D341Med (cell line): ENCODE results near the gene OR10J1.
"Not testable (repeated sequence)": the region's sequence is repeated elsewhere in the genome, so short reads cannot be mapped to it uniquely, and the experiment has no call there.

Experiments used
- DNase-seq: peaks from one replicate; pipeline ENCODE4 v3.0.0; 2012; ENCODE audit warnings: low spot score

Gene OR10J1, protein sequence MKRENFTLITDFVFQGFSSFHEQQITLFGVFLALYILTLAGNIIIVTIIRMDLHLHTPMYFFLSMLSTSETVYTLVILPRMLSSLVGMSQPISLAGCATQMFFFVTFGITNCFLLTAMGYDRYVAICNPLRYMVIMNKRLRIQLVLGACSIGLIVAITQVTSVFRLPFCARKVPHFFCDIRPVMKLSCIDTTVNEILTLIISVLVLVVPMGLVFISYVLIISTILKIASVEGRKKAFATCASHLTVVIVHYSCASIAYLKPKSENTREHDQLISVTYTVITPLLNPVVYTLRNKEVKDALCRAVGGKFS

DNA sequence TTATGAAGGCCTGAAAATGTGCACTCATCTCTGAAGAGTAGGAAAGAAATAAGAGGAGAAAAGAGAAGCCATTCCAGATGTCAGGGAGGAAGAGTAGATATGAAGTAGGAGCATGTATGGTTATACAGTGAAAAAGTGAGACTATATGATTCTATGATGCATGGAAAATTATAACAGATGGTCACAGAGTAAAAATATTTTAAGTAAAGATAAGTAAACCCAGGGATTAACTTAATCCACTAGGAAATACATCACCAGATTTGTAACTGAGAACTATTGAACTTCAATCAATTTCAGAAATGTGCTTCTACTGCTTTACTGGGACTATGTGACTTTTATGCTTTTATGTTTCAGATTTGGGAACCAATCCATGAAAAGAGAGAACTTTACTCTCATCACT, at the start of gene OR10J1:
Gene OR10J1, plus strand, starts transcription at position 301 of the 400 bp plus-strand sequence. Its CDS starts 70 bp downstream, at position 371.
- no peak for DNase-seq

- no peak for DNase-seq
Measured at GRCh38 chr1:159406821-159407220, 32.7 kb upstream of the OR10J1 start.

- DNase-seq = no peak
Measured at GRCh38 chr1:159408862-159409400, 30.6 kb upstream of the OR10J1 start.

DNA sequence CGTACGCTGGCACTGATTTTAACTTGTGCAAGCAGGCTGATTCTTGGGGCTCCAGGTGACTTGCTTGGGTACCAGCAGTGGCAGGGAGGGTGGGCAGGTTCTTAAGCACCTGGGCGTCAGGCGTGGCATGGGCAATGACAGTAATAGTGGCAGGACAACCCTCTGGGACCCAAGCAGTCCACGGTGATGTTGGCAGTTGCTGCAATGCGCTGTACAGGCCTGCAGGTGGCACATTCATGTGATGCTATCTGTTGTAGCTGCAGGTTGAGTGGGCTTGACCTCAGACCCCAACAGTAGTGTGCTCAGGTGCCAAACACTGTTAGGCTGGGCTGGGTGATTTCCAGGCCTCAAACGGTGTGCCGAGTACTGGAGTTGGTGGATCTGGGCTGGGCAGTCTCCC, 17.7 kb upstream of the OR10J1 start:
- DNase-seq = no peak

DNA sequence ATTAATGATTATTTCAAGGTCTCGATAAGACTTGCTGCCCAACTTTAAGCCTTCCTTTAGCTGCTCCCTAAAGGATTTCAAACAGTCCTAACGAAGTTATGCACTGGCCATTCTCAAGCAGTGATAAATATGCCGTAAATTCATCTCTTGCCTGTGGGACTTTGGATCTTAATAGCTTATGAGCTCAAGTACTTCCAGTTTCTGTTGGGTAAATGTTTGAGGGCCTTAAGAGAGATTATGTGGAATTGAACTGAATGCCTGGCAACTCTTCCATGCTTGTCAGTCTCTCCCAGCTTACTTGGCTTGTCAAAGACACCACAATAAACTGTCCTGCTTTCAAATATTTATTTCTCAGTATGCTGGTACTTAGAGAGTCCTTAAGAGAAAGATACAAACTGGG, 11.0 kb upstream of the OR10J1 start:
- no peak for DNase-seq

GRCh38 chr1:159429074-159429861, 10.3 kb upstream of the OR10J1 start:
- DNase-seq = no peak

- no peak for DNase-seq
Measured at GRCh38 chr1:159430985-159431384, 8.5 kb upstream of the OR10J1 start.

GRCh38 chr1:159431904-159432303, 7.6 kb upstream of the OR10J1 start, which contains the start of gene OR10J4:
OR10J4 (plus strand) TSS chr1:159432204.
- DNase-seq = no peak

- no peak for DNase-seq
Measured at GRCh38 chr1:159436469-159436868, 3.1 kb upstream of the OR10J1 start.

- DNase-seq = no peak
Measured at GRCh38 chr1:159441360-159441759, 1.8 kb downstream of the OR10J1 start.

- DNase-seq = no peak
Measured at GRCh38 chr1:159442428-159442827, 2.9 kb downstream of the OR10J1 start.

DNA sequence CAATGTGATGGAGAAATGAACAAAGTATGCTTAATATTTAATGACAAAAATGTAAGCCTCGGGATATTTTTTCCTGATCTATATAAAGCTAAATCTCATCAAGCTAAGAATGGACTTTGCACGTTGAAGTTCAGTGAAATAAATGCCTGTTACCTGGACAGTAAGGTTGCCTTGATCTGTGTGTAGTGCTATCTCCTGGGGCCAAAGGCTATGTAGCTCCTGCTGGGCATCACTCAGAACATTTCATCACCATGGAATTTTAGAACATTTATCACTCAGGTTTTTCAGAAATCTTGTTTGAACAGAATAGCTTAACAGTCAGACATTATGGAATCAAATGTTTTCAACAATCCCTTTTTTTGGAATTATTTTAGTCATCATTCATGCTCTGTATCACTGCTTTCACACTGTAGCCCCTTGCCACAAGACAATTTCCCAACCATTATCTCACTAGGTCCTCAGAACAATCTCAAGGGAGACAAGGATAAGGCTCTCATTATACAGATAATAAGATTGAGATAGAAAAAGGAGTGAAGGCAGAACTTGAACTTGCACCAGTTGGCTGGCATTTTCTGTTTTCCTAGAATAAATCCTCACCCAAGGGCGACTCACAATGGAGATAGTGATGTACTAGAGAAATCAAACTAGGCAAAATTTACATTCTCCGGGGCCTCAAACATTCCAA, 3.7 kb downstream of the OR10J1 start:
- no peak for DNase-seq

DNA sequence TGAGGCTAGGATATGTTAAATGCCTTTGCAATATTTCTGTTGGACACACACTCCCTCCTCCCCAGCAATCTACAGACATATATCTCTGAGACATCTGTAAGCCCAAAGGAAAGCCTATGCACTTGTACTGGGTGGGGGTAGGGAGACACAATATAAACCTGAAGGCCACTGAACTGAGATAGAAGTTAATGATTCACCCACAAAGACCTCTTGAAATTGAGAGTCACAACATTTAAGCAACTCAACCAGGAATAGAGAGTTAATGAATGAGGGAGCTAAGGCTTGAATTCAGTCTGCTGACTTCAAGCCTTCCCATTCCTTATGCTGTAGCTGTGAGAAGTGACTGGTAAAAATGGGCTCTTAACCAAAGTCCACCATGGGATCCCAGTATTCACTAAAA, 5.0 kb downstream of the OR10J1 start:
- no peak for DNase-seq

DNA sequence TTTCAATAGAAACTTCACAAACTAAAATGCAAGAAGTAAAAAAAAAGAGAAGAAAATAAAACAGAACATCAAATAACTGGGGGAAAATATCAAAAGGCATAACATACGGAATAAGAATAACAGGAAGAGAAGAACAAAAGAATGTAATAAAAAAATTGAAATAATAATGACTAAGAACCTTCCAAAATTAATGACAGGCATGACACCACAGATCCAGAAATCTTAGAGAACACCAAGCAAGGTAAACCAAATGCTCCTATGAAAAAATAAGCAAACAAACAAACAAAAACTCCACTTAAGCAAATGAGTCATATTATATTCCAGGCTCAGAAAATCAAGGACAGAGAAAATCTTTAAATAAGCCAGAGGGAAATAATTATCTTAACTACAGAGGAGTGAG, 8.7 kb downstream of the OR10J1 start:
- DNase-seq = no peak

DNA sequence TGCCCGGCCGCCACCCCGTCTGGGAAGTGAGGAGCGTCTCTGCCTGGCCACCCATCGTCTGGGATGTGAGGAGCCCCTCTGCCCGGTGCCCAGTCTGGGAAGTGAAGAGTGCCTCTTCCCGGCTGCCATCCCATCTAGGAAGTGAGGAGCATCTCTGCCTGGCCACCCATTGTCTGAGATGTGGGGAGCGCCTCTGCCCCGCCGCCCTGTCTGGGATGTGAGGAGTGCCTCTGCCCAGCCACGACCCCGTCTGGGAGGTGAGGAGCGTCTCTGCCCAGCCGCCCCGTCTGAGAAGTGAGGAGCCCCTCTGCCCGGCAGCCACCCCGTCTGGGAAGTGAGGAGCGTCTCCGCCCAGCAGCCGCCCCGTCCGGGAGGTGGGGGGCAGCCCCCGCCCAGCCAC, 10.1 kb downstream of the OR10J1 start:
- DNase-seq = not testable (repeated sequence)

GRCh38 chr1:159459551-159459950, 20.0 kb downstream of the OR10J1 start:
- DNase-seq = no peak

- DNase-seq = no peak
Measured at GRCh38 chr1:159465191-159465603, 25.7 kb downstream of the OR10J1 start.

DNA sequence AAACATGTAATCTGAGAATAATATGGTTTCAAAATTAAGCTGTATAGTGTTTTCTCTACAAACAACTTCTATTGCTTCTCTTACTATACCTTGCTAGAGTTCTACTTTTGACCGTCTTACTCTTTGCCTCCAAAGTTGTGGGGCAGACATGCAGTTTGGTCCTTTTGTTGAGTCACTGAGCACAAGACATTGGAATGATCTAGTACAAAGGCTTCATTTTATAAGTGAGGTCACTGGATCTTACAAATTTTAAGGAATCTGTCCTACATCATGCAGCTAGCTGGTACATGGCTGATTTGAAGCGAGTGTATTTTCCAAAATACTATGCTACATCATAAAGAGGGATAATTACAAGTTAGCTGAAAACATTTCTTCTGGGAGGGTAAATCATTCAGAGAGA, 28.8 kb downstream of the OR10J1 start:
- no peak for DNase-seq

- no peak for DNase-seq
Measured at GRCh38 chr1:159469921-159470533, 30.5 kb downstream of the OR10J1 start.

DNA sequence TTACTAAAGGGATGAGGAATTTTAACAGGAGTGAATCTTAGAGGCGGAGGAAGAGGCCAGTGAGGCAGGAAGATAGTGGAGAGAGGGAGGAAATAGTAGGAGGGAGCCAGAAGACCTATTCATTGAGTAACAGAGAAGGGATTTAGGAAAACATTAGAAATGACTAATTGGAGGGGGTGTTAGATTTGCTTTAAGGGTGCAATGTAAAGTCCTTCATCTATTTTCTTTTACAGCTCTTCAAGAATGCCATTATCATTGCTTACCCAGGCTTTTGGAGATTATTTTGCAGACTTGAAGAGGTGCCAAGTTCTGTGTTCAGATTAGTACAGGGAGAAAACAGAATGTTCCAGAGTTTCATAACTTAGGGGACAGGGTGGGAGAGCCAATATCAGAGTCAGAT, 33.8 kb downstream of the OR10J1 start:
- no peak for DNase-seq

- no peak for DNase-seq
Measured at GRCh38 chr1:159474926-159475325, 35.4 kb downstream of the OR10J1 start.

GRCh38 chr1:159483501-159483900, 44.0 kb downstream of the OR10J1 start:
- DNase-seq = no peak
